Right cardiac atrium (tissue), 5 donors: ENCODE results near the gene BRSK1. TPM values are rescaled to one million over a fixed set of nuclear protein-coding genes. Genes with fewer than 3 reads are reported as not detected.
"Not testable (repeated sequence)": the region's sequence is repeated elsewhere in the genome, so short reads cannot be mapped to it uniquely, and the experiment has no call there.

ENCODE experiments used
- ATAC-seq, 2 donors: fragments of 200-7000 bp; cut with Tn5 transposase; one replicate each; pipeline versions ENCODE4 v1.8.0 to v1.9.1; 2020; ENCODE audit warnings: moderate library complexity in 2 of 2, mild to moderate bottlenecking in 1 of 2
- DNase-seq, 3 donors: peaks; one replicate each; pipeline ENCODE4 v3.0.0-alpha.2; 2020
- H3K27ac ChIP-seq: one replicate; pipeline ENCODE4 v1.5.1; 2013; ENCODE audit warnings: mild to moderate bottlenecking, low read length, control low read depth, moderate library complexity
- H3K27me3 ChIP-seq: one replicate; pipeline ENCODE4 v1.6.1; 2013; ENCODE audit not compliant: control insufficient read depth, insufficient read depth
- H3K4me1 ChIP-seq: one replicate; pipeline ENCODE4 v1.6.1; 2013; ENCODE audit warnings: low read length; ENCODE audit not compliant: control insufficient read depth, insufficient read depth
- H3K4me3 ChIP-seq: one replicate; pipeline ENCODE4 v1.5.1; 2013; ENCODE audit warnings: low read length, control low read depth
- H3K9me3 ChIP-seq: one replicate; pipeline ENCODE4 v1.6.1; 2013; ENCODE audit warnings: low read length; ENCODE audit not compliant: control insufficient read depth
- WGBS: extraction: QIAGEN DNeasy Blood & Tissue Kit; methylation state at CpG from one replicate; pipeline ENCODE4 v1.1.7; 2013; 5-methylcytosine and 5-hydroxymethylcytosine counted together
- intact Hi-C, 4 donors: fragments of 100-400 bp; cut with DNase I; formaldehyde crosslinking; loops; one replicate each; pipeline versions ENCODE4 v1.11.0 to v1.14.0; 2022 to 2023
- polyA plus RNA-seq: library from polyadenylated mRNA; stranded (reverse); fragments of 200-250 nt; gene quantifications from one replicate; pipeline ENCODE4 v1.2.3, GENCODE V29; 2013
- total RNA-seq, 4 donors: library from RNA; stranded (reverse); fragmentation: NEBNext Ultra II Directional; extraction: Animal tissue kit (Norgen Biotek cat#: 25700); gene quantifications; one replicate each; pipeline ENCODE4 v1.2.1, GENCODE V29; 2021
- donor health status: healthy with polysubstance abuse.
- donor health status: DM: no; HTN: yes; CAD: no.
- donor health status: DM: no; HTN: no; CAD: no.
- donor health status: DM: no; HTN: yes; CAD: no; lungs with severe emphysema.
- donor health status: DM: yes; HTN: yes; CAD: no.

The BRSK1 gene
- total and polyA plus RNA-seq, 5 donors = 11.9 to 20.5 (median 18.6) TPM

DNA sequence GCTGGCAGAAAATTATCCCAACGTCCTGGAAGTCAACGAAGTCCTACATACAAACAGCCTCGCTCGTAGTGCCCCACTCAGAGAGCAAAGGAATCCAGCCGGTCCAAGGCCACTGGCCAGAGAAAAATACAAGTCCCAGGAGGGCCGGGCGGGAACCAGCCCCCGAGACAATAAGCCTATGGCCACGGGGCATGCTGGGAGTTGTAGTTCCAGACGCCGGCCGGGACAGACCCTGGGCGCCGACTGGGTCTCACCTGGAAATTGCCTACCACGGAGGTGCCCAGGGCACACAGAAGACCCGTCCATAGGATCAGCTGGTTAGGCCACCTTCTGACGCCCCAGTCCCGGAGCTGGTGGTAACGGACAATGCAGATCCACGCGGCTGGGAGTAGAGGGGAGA is 36.0 kb downstream of the BRSK1 start:
- no peaks in the 10 kb centered on the region for H3K9me3 ChIP-seq
- no peak overlapping the region for H3K27ac ChIP-seq
- peak; percentile 71 to 80 for ATAC-seq
- peak; percentile 59 to 82 (median 80) for DNase-seq
- intact Hi-C loops = no loop called here
- no peak overlapping the region for H3K4me3 ChIP-seq
- no peaks in the 10 kb centered on the region for H3K4me1 ChIP-seq
- H3K27me3 ChIP-seq = no peaks in the 10 kb centered on the region
- whole genome bisulfite sequencing = 12% methylated on average over 21 of the region's 21 CpGs

- H3K4me3 ChIP-seq = no peak overlapping the region
- H3K27ac ChIP-seq = no peak overlapping the region
- DNase-seq (no peak), ATAC-seq (no peak)
- no peaks in the 10 kb centered on the region for H3K27me3 ChIP-seq
- H3K4me1 ChIP-seq = no peaks in the 10 kb centered on the region
- 81% methylated on average over 8 of the region's 8 CpGs for WGBS
- intact Hi-C loops = no loop called here
- no peaks in the 10 kb centered on the region for H3K9me3 ChIP-seq
These were observed 37.1 kb downstream of the BRSK1 start for GRCh38 chr19:55320844-55321419.

DNA sequence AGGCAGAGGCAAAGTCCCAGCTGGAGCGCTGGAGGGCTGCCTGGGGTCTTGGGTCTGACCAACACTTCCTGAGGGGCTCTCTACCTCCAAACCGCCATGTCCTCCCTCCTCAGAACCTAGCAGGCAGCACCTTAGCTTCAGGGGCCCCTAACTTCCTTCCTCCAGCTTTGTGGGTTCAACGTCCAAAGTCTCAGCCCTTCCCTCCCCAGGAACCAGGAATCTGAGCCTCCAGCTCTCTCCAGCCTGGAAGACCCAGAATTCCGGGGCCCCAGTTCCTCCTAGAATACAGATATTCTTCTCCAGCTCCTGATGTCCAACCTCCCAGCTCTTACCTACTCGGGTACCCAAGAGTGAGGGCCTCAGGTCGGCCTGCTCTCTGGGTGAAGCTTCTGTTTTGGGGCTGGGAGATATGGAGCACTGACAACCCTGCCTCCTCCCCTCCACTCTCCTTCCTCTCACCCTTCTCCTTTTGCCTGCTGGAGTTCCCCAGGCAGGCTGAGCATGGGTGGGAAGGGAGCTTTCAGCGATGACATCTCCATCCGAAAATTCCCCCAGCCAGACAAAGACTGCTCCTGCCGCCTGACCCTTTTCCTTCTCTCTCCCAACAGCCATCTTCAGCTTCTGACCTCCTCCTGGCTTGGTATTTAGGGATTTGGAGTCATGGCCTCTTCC is 37.8 kb downstream of the BRSK1 start:
- Histone ChIP-seq H3K4me1 (no peaks in the 10 kb centered on the region), H3K9me3 (no peaks in the 10 kb centered on the region), H3K27ac (no peak overlapping the region), H3K4me3 (no peak overlapping the region), H3K27me3 (no peaks in the 10 kb centered on the region)
- WGBS = 67% methylated on average over 9 of the region's 9 CpGs
- intact Hi-C loops = no loop called here
- DNase-seq (no peak), ATAC-seq (peak in 1 of 2 donors; percentile 12)

DNA sequence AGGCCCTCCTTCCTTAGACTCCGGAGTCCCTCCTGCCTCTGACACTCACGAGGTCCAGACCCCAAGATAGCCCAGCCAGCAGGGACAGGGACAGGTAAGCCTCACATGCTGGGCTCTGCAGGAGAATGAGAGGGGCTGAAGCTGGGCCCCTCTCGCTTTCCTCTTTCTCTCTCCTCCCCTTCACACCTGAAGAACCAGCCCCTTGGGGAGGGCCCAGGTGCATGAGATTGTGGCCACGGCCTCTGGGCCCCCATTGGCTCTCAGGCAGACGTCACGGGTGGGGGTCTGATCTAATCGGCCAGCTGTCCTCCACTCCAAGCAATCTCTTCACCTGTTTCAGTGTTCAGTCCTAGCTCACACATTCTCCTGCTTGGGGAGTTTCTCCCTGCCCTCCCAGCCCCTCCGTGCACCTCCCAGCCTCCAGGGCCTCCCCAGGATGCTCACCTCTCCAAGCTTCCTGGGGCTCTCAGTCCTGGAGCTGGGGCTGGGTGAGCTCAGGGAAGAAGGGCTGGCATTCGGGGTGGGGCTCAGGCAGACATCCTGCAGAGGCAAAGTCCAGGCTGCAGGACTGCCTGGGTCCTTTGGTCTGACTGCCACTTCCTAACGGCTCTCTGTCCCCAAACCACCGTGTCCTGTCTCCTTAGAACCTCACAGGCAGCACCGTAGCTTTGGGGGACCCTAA is 38.5 kb downstream of the BRSK1 start:
- Histone ChIP-seq H3K4me1 (no peaks in the 10 kb centered on the region), H3K27ac (no peak overlapping the region), H3K27me3 (no peaks in the 10 kb centered on the region), H3K9me3 (no peaks in the 10 kb centered on the region), H3K4me3 (no peak overlapping the region)
- DNase-seq (no peak), ATAC-seq (no peak)
- 55% methylated on average over 12 of the region's 12 CpGs for WGBS
- intact Hi-C loops = no loop called here

DNA sequence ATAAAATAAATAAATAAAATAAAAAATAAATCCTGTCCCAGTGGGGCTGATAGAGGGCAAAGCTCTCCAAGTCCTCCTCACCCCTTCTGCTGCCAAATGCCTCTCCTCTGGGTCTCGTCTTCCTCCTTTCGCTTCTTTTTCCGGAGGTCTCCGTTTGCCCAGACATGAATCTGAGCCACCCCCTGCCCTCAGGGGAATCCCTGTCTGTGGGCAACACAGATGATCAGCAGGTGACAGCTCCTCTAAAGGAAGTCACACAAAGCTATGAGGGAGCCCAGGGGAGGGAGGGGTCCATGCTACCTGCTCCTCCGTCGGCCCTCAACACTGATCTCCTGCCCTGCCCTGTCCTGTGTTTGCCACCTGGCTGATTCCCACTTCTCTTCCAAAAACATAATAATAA is 40.9 kb downstream of the BRSK1 start:
- H3K4me1 ChIP-seq = no peaks in the 10 kb centered on the region
- DNase-seq (no peak), ATAC-seq (no peak)
- 78% methylated on average over 6 of the region's 6 CpGs for WGBS
- intact Hi-C loops = no loop called here
- no peak overlapping the region for H3K27ac ChIP-seq
- H3K4me3 ChIP-seq = no peak overlapping the region
- H3K9me3 ChIP-seq = no peaks in the 10 kb centered on the region
- no peaks in the 10 kb centered on the region for H3K27me3 ChIP-seq

GRCh38 chr19:55325172-55325571 is 41.4 kb downstream of the BRSK1 start, which contains the start of gene TMEM150B:
Gene TMEM150B, minus strand, starts transcription at chr19:55325341. Its CDS starts 4,305 bp downstream, at chr19:55321036.
- Histone ChIP-seq H3K4me3 (no peak within 1 kb of the TSS), H3K9me3 (no peaks in the 10 kb centered on the region), H3K4me1 (no peaks in the 10 kb centered on the region), H3K27ac (no peak within 1 kb of the TSS), H3K27me3 (no peaks in the 10 kb centered on the region)
- 69% methylated on average over 14 of the region's 14 CpGs for WGBS
- intact Hi-C loops = no loop called here
- ATAC-seq = no peak
- peak in 1 of 3 donors; percentile 67 for DNase-seq

GRCh38 chr19:55328774-55329318 is 45.0 kb downstream of the BRSK1 start:
- H3K4me1 ChIP-seq, H3K9me3 ChIP-seq, H3K27ac ChIP-seq, DNase-seq, H3K27me3 ChIP-seq, ATAC-seq, intact Hi-C loops, H3K4me3 ChIP-seq: not testable (repeated sequence)
- WGBS = 68% methylated on average over 4 of the region's 4 CpGs

- WGBS = 90% methylated on average over 6 of the region's 6 CpGs
- H3K4me1 ChIP-seq, H3K27ac ChIP-seq, H3K4me3 ChIP-seq, intact Hi-C loops, H3K9me3 ChIP-seq, DNase-seq, ATAC-seq, H3K27me3 ChIP-seq: not testable (repeated sequence)
These were observed 46.0 kb downstream of the BRSK1 start for GRCh38 chr19:55329791-55330190.

DNA sequence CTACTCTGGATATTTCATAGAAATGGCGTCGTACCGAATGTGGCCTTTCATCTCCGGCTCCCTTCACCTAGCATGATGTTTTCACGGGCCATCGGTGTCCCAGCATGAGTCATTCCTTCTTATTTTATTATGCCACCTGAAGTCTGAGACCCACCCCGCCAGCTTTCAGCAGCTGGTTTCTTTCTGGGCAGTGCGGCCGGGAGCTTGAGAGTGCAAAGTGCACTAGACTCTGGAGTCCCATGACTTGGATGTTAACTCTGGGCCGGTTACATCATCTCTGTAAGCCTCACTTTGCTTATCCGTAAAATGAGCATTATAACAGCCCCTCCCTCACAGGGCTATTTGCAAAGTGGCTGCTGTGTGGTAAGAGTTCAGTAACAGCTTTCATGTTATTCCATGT is 50.1 kb downstream of the BRSK1 start:
- Histone ChIP-seq H3K27ac (no peak overlapping the region), H3K9me3 (no peaks in the 10 kb centered on the region), H3K4me3 (no peak overlapping the region), H3K4me1 (no peaks in the 10 kb centered on the region), H3K27me3 (no peaks in the 10 kb centered on the region)
- no peak for ATAC-seq
- intact Hi-C loops = no loop called here
- WGBS = 79% methylated on average over 11 of the region's 11 CpGs
- DNase-seq = no peak

- DNase-seq = no peak
- no peak for ATAC-seq
- WGBS = 79% methylated on average over 7 of the region's 7 CpGs
- Histone ChIP-seq H3K4me3 (no peak overlapping the region), H3K27ac (no peak overlapping the region), H3K9me3 (no peaks in the 10 kb centered on the region), H3K4me1 (peaks cover 5% of the 10 kb centered on the region), H3K27me3 (no peaks in the 10 kb centered on the region)
- intact Hi-C loops = no loop called here
These were observed 52.3 kb downstream of the BRSK1 start for GRCh38 chr19:55336101-55336500.
